Activated T-helper 17 cell treated with anti-CD3 and anti-CD28 coated beads, Interleukin-2, amount 50 U/mL, for 72 hours (primary cell): Measurements from ENCODE around the gene CABCOCO1. TPM values are rescaled to one million over a fixed set of nuclear protein-coding genes. Genes with fewer than 3 reads are reported as not detected.
"Not testable (repeated sequence)": the region's sequence is repeated elsewhere in the genome, so short reads cannot be mapped to it uniquely, and the experiment has no call there.

Experiments used
- ATAC-seq: fragments of 150-1000 bp; cut with Tn5 transposase; replicated peaks from 2 replicates; pipeline ENCODE4 v1.10.0; 2021; ENCODE audit warnings: mild to moderate bottlenecking, moderate library complexity
- H3K27ac Mint-ChIP-seq: one replicate; pipeline ENCODE4 v1.8.0; 2022; ENCODE audit warnings: mixed read lengths
- H3K27me3 Mint-ChIP-seq: one replicate; pipeline ENCODE4 v1.8.0; 2022; ENCODE audit warnings: mixed read lengths
- H3K36me3 Mint-ChIP-seq: one replicate; pipeline ENCODE4 v1.8.0; 2022; ENCODE audit warnings: low read depth, mild to moderate bottlenecking, mixed read lengths
- H3K4me1 Mint-ChIP-seq: one replicate; pipeline ENCODE4 v1.8.0; 2022; ENCODE audit warnings: mixed read lengths
- H3K4me3 Mint-ChIP-seq: one replicate; pipeline ENCODE4 v1.8.0; 2022; ENCODE audit warnings: mild to moderate bottlenecking, mixed read lengths
- H3K9me3 Mint-ChIP-seq: one replicate; pipeline ENCODE4 v1.8.0; 2022; ENCODE audit warnings: mixed read lengths
- total RNA-seq, 2 donors: library from RNA; stranded (reverse); gene quantifications; one replicate each; pipeline ENCODE4 v1.2.3, GENCODE V29; 2022

Gene CABCOCO1
- total RNA-seq, 2 donors from 2014 or later: not detected

GRCh38 chr10:61712105-61712504 lies 49.4 kb downstream of the CABCOCO1 start:
- ATAC-seq, H3K4me3 Mint-ChIP-seq, H3K36me3 Mint-ChIP-seq, H3K4me1 Mint-ChIP-seq, H3K9me3 Mint-ChIP-seq, H3K27ac Mint-ChIP-seq: not testable (repeated sequence)
- peaks cover 15% of the 10 kb centered on the region for H3K27me3 Mint-ChIP-seq

GRCh38 chr10:61719475-61719874 lies 56.7 kb downstream of the CABCOCO1 start:
- H3K36me3 Mint-ChIP-seq, H3K4me3 Mint-ChIP-seq, H3K4me1 Mint-ChIP-seq, H3K9me3 Mint-ChIP-seq, ATAC-seq, H3K27ac Mint-ChIP-seq: not testable (repeated sequence)
- H3K27me3 Mint-ChIP-seq: peaks cover 17% of the 10 kb centered on the region

GRCh38 chr10:61719906-61720305 lies 57.2 kb downstream of the CABCOCO1 start:
- no peak overlapping the region for H3K4me3 Mint-ChIP-seq
- H3K27me3 Mint-ChIP-seq: peaks cover 19% of the 10 kb centered on the region
- H3K4me1 Mint-ChIP-seq: no peaks in the 10 kb centered on the region
- H3K27ac Mint-ChIP-seq: no peak overlapping the region
- no peak for ATAC-seq
- no peaks in the 10 kb centered on the region for H3K36me3 Mint-ChIP-seq
- H3K9me3 Mint-ChIP-seq: no peaks in the 10 kb centered on the region

GRCh38 chr10:61721431-61721830 lies 58.7 kb downstream of the CABCOCO1 start:
- no peak for ATAC-seq
- Mint-ChIP-seq H3K4me1 (no peaks in the 10 kb centered on the region), H3K27me3 (peaks cover 19% of the 10 kb centered on the region), H3K27ac (no peak overlapping the region), H3K36me3 (no peaks in the 10 kb centered on the region), H3K9me3 (no peaks in the 10 kb centered on the region), H3K4me3 (no peak overlapping the region)

GRCh38 chr10:61725221-61725620 lies 62.5 kb downstream of the CABCOCO1 start:
- not testable (repeated sequence) for H3K36me3 Mint-ChIP-seq, H3K27ac Mint-ChIP-seq, H3K9me3 Mint-ChIP-seq, H3K4me1 Mint-ChIP-seq, H3K4me3 Mint-ChIP-seq, ATAC-seq
- H3K27me3 Mint-ChIP-seq: peaks cover 31% of the 10 kb centered on the region

GRCh38 chr10:61729596-61729995 lies 66.9 kb downstream of the CABCOCO1 start:
- no peak overlapping the region for H3K27ac Mint-ChIP-seq
- H3K36me3 Mint-ChIP-seq: no peaks in the 10 kb centered on the region
- H3K9me3 Mint-ChIP-seq: no peaks in the 10 kb centered on the region
- H3K4me1 Mint-ChIP-seq: no peaks in the 10 kb centered on the region
- no peak overlapping the region for H3K4me3 Mint-ChIP-seq
- peaks cover 29% of the 10 kb centered on the region for H3K27me3 Mint-ChIP-seq
- no peak for ATAC-seq

- no peaks in the 10 kb centered on the region for H3K9me3 Mint-ChIP-seq
- H3K27me3 Mint-ChIP-seq: peaks cover 26% of the 10 kb centered on the region
- no peak overlapping the region for H3K27ac Mint-ChIP-seq
- no peaks in the 10 kb centered on the region for H3K4me1 Mint-ChIP-seq
- no peaks in the 10 kb centered on the region for H3K36me3 Mint-ChIP-seq
- no peak overlapping the region for H3K4me3 Mint-ChIP-seq
- no peak for ATAC-seq
Observed at GRCh38 chr10:61730671-61731070, 67.9 kb downstream of the CABCOCO1 start.

GRCh38 chr10:61731638-61732037 lies 68.9 kb downstream of the CABCOCO1 start:
- ATAC-seq: no peak
- no peaks in the 10 kb centered on the region for H3K4me1 Mint-ChIP-seq
- no peaks in the 10 kb centered on the region for H3K9me3 Mint-ChIP-seq
- H3K36me3 Mint-ChIP-seq: no peaks in the 10 kb centered on the region
- no peak overlapping the region for H3K4me3 Mint-ChIP-seq
- no peak overlapping the region for H3K27ac Mint-ChIP-seq
- H3K27me3 Mint-ChIP-seq: peaks cover 32% of the 10 kb centered on the region

GRCh38 chr10:61732629-61733278 lies 70.0 kb downstream of the CABCOCO1 start:
- H3K4me3 Mint-ChIP-seq: no peak overlapping the region
- ATAC-seq: no peak
- H3K36me3 Mint-ChIP-seq: no peaks in the 10 kb centered on the region
- H3K27me3 Mint-ChIP-seq: peaks cover 40% of the 10 kb centered on the region
- no peaks in the 10 kb centered on the region for H3K9me3 Mint-ChIP-seq
- H3K27ac Mint-ChIP-seq: no peak overlapping the region
- no peaks in the 10 kb centered on the region for H3K4me1 Mint-ChIP-seq

- H3K9me3 Mint-ChIP-seq: no peaks in the 10 kb centered on the region
Observed at GRCh38 chr10:61733358-61733940, 70.7 kb downstream of the CABCOCO1 start.

GRCh38 chr10:61735882-61736281 lies 73.2 kb downstream of the CABCOCO1 start:
- no peak overlapping the region for H3K27ac Mint-ChIP-seq
- H3K4me3 Mint-ChIP-seq: no peak overlapping the region
- H3K27me3 Mint-ChIP-seq: peaks cover 24% of the 10 kb centered on the region
- no peaks in the 10 kb centered on the region for H3K9me3 Mint-ChIP-seq
- no peak for ATAC-seq
- H3K4me1 Mint-ChIP-seq: no peaks in the 10 kb centered on the region
- H3K36me3 Mint-ChIP-seq: no peaks in the 10 kb centered on the region

More at GRCh38 chr10:61733358-61733940, 70.7 kb downstream of the CABCOCO1 start:
- no peak overlapping the region for H3K4me3 Mint-ChIP-seq
- H3K4me1 Mint-ChIP-seq: no peaks in the 10 kb centered on the region
- no peaks in the 10 kb centered on the region for H3K36me3 Mint-ChIP-seq
- no peak overlapping the region for H3K27ac Mint-ChIP-seq
- no peak for ATAC-seq
- H3K27me3 Mint-ChIP-seq: peaks cover 40% of the 10 kb centered on the region

GRCh38 chr10:61737455-61737854 lies 74.7 kb downstream of the CABCOCO1 start:
- H3K27ac Mint-ChIP-seq, H3K9me3 Mint-ChIP-seq, H3K4me1 Mint-ChIP-seq, H3K4me3 Mint-ChIP-seq, H3K36me3 Mint-ChIP-seq, ATAC-seq: not testable (repeated sequence)
- peaks cover 25% of the 10 kb centered on the region for H3K27me3 Mint-ChIP-seq

- no peak for ATAC-seq
- H3K4me3 Mint-ChIP-seq: no peak overlapping the region
- H3K27me3 Mint-ChIP-seq: peaks cover 8% of the 10 kb centered on the region
- H3K4me1 Mint-ChIP-seq: no peaks in the 10 kb centered on the region
- H3K36me3 Mint-ChIP-seq: no peaks in the 10 kb centered on the region
- H3K9me3 Mint-ChIP-seq: peaks cover 6% of the 10 kb centered on the region
- H3K27ac Mint-ChIP-seq: no peak overlapping the region
Observed at GRCh38 chr10:61742812-61743211, 80.1 kb downstream of the CABCOCO1 start.

GRCh38 chr10:61744469-61744868 lies 81.7 kb downstream of the CABCOCO1 start:
- no peaks in the 10 kb centered on the region for H3K36me3 Mint-ChIP-seq
- no peak overlapping the region for H3K27ac Mint-ChIP-seq
- peak; percentile 40 for ATAC-seq
- H3K27me3 Mint-ChIP-seq: peaks cover 8% of the 10 kb centered on the region
- H3K9me3 Mint-ChIP-seq: peaks cover 6% of the 10 kb centered on the region
- no peaks in the 10 kb centered on the region for H3K4me1 Mint-ChIP-seq
- H3K4me3 Mint-ChIP-seq: no peak overlapping the region

- Mint-ChIP-seq H3K4me3 (no peak overlapping the region), H3K27ac (no peak overlapping the region), H3K9me3 (peaks cover 6% of the 10 kb centered on the region), H3K36me3 (no peaks in the 10 kb centered on the region), H3K4me1 (peaks cover 7% of the 10 kb centered on the region), H3K27me3 (peaks cover 8% of the 10 kb centered on the region)
- ATAC-seq: no peak
Observed at GRCh38 chr10:61746377-61746776, 83.6 kb downstream of the CABCOCO1 start.
